Melanocyte of skin (primary cell): ENCODE measurements around the gene POTEJ. TPM values are rescaled to one million over a fixed set of nuclear protein-coding genes. Genes with fewer than 3 reads are reported as not detected.

Source experiments
- small RNA-seq, 2 donors: library from RNA; depleted of rRNA; stranded (forward); fragments of <200 nt; gene quantifications; one replicate each; pipeline ENCODE3, GENCODE V24; 2012
- total RNA-seq, 2 donors: library from RNA; depleted of rRNA; stranded (reverse); fragments of >200 nt; gene quantifications; 2 replicates each; pipeline ENCODE4 v1.2.3, GENCODE V29; 2012

The POTEJ gene
- total RNA-seq, result not detected

DNA sequence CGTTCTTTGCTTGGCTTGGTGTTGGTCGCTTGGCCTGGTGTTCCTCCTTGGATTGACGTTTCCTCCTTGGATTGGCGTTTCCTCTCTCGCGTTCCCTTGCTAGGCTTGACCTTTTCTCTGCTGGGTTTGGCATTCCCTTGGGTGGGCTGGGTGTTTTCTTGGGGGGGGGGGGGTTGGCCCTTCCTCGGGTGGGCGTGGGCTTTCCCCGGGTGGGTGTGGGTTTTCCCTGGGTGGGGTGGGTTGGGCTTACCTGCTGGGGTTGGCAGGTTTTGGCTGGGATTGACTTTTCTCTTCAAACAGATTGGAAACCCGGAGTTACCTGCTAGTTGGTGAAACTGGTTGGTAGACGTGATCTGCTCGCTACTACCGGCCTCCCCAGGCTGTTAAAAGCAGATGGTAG lies at the start of gene POTEJ:
TSS of gene POTEJ (plus strand) at position 301 of the 400 bp plus-strand sequence. CDS start at position 394, 93 bp downstream.

DNA sequence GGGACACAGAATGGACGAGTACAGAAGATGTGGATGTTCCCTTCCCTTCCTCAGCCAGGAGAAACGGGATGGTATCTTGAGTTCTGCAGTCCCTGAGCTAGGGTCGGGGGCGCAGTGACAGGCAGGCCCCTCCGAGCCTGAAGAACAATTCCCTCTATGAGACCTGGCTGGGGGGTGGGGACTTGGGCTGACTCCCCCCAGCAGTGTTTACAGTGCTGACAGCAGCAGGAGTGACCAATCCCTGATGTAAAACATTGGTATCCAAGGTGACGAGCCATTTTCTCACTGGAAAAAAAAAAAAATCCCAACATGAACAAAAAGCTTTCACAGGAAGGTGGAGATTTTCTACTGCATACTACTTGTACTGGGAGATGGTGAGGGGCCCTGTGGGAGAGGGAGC lies 11.8 kb upstream of the POTEJ start, which contains the start of gene CFC1:
TSS of gene CFC1 (minus strand) at position 183 of the 400 bp plus-strand sequence. CDS start 288 bp downstream, outside the sequence.

Small RNAs within 50 kb of the gene (small RNA-seq; reads per million reads assigned to genes)
- 0 reads per million in 2 donors for gene RF00017
- gene RNU6-848P, result 0 reads per million in 2 donors

Other genes with a start within 250 kb of the POTEJ start
- gene POTEI, start 102.1 kb upstream of the POTEJ start, total RNA-seq, result not detected
- gene CFC1B, start 90.2 kb upstream of the POTEJ start, total RNA-seq, result not detected
- gene CFC1, start 11.9 kb upstream of the POTEJ start, total RNA-seq, result not detected
- gene GPR148, start 117.6 kb downstream of the POTEJ start, total RNA-seq, result not detected
- gene AMER3, start 144.1 kb downstream of the POTEJ start, total RNA-seq, result not detected
- 1 to 10 TPM; 2.0 to 3.8 TPM for gene ARHGEF4, start 225.5 kb downstream of the POTEJ start, total RNA-seq